MM.1S (cell line): ENCODE measurements around the gene MNX1.

ENCODE experiments used
- DNase-seq: peaks from one replicate; pipeline ENCODE4 v3.0.0-alpha.2; 2015
- H2AFZ ChIP-seq: fragments of 300-600 bp; sonication (generic); 2 replicates; pipeline ENCODE4 v1.6.0; 2016; ENCODE audit warnings: antibody characterized with exemption, low read length
- H3F3A ChIP-seq: fragments of 300-600 bp; sonication (generic); 2 replicates; pipeline ENCODE4 v1.6.1; 2016; ENCODE audit warnings: mild to moderate bottlenecking, antibody characterized with exemption, low read length, moderate library complexity, mixed read lengths; ENCODE audit not compliant: insufficient read depth
- H3K27ac ChIP-seq: fragments of 300-600 bp; sonication (generic); 2 replicates; pipeline ENCODE4 v1.5.1; 2016; ENCODE audit warnings: mild to moderate bottlenecking, low read length
- H3K27me3 ChIP-seq: fragments of 300-600 bp; sonication (generic); replicated peaks from 2 replicates; pipeline ENCODE4 v1.6.0; 2016; ENCODE audit warnings: low read length; ENCODE audit not compliant: insufficient read depth
- H3K36me3 ChIP-seq: fragments of 300-600 bp; sonication (generic); replicated peaks from 2 replicates; pipeline ENCODE4 v1.6.1; 2016; ENCODE audit warnings: mild to moderate bottlenecking, low read length, mixed read lengths; ENCODE audit not compliant: insufficient read depth
- H3K4me1 ChIP-seq: fragments of 300-600 bp; sonication (generic); 2 replicates; pipeline ENCODE4 v1.6.1; 2016; ENCODE audit warnings: low read length, mixed read lengths
- H3K4me2 ChIP-seq: fragments of 300-600 bp; sonication (generic); 2 replicates; pipeline ENCODE4 v1.6.0; 2016; ENCODE audit warnings: low read depth, low read length
- H3K4me3 ChIP-seq: fragments of 300-600 bp; sonication (generic); 2 replicates; pipeline ENCODE4 v1.5.1; 2016; ENCODE audit warnings: low read length, mixed read lengths
- H3K79me2 ChIP-seq: fragments of 300-600 bp; sonication (generic); 2 replicates; pipeline ENCODE4 v1.6.1; 2016; ENCODE audit warnings: mixed run types, low read length, mixed read lengths
- H3K9ac ChIP-seq: fragments of 300-600 bp; sonication (generic); 2 replicates; pipeline ENCODE4 v1.6.1; 2016; ENCODE audit warnings: low read length, mixed read lengths
- H3K9me2 ChIP-seq: fragments of 300-600 bp; sonication (generic); replicated peaks from 2 replicates; pipeline ENCODE4 v1.6.1; 2016; ENCODE audit warnings: mild to moderate bottlenecking, low read length, mixed read lengths; ENCODE audit not compliant: insufficient read depth
- H3K9me3 ChIP-seq: fragments of 300-600 bp; sonication (generic); replicated peaks from 2 replicates; pipeline ENCODE4 v1.6.1; 2016; ENCODE audit warnings: mild to moderate bottlenecking, low read length, mixed read lengths; ENCODE audit not compliant: insufficient read depth
- H4K20me1 ChIP-seq: fragments of 300-600 bp; sonication (generic); 2 replicates; pipeline ENCODE4 v1.6.1; 2016; ENCODE audit warnings: mild to moderate bottlenecking, low read length, moderate library complexity, mixed read lengths; ENCODE audit not compliant: insufficient read depth
- CTCF ChIP-seq: fragments of 300-600 bp; sonication (generic); IDR thresholded peaks from 2 replicates; pipeline ENCODE4 v1.5.1; 2016; ENCODE audit warnings: antibody characterized with exemption, low read length, mixed read lengths
- EZH2 ChIP-seq: fragments of 300-600 bp; sonication (generic); optimal IDR thresholded peaks from 2 replicates; pipeline ENCODE3; 2017; ENCODE audit warnings: low read depth, mild to moderate bottlenecking, antibody characterized with exemption, low read length, mixed read lengths
- EZH2phosphoT487 ChIP-seq: fragments of 300-600 bp; sonication (generic); IDR thresholded peaks from 2 replicates; pipeline ENCODE4 v1.6.1; 2018; ENCODE audit warnings: antibody characterized with exemption, low read length

MNX1 gene

DNA sequence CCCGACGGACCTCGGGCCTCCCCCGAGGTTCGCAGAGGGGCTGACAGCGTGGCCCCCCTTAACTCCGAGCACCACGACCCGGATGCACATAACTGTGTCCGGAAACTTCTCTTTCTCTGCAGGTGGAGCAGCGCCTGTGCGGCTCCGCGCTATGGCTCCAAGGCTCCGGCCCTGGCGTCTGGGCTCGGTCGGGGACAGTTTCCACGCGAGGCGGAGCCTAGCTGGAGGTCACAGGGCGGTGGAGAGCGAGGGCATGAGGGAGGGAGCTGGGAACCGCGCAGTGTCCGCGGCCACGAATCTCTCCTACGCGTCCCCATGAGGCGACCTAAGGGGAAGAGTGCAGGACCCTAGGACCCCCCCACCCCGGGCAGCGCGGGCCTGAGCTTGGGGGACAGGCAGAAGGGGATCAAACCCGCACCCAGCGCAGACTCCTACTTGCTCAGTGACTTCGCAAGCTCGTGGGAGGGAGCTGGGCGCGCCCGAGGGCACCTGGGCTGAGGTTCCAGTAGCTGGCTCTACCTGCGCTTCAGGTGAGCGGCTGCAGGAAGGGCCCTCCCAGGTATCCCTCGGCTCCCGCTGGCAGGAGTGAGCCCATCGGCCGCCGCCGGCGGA is 8.6 kb upstream of the MNX1 start:
- TF ChIP-seq CTCF (no peak), EZH2 (no peak), EZH2phosphoT487 (no peak)
- no peak overlapping the region for H3K4me3 ChIP-seq
- H2AFZ ChIP-seq = no peak overlapping the region
- H3F3A ChIP-seq = peaks cover 9% of the 10 kb centered on the region; the same call in 1 of the 2 replicates
- no peak overlapping the region for H3K4me2 ChIP-seq
- peaks cover 23% of the 10 kb centered on the region for H3K27me3 ChIP-seq
- no peak for DNase-seq
- no peak overlapping the region for H3K9ac ChIP-seq
- H3K79me2 ChIP-seq = no peaks in the 10 kb centered on the region
- H3K4me1 ChIP-seq = peaks cover 32% of the 10 kb centered on the region
- no peaks in the 10 kb centered on the region for H3K36me3 ChIP-seq
- no peak overlapping the region for H3K27ac ChIP-seq
- no peaks in the 10 kb centered on the region for H3K9me2 ChIP-seq
- H4K20me1 ChIP-seq = no peaks in the 10 kb centered on the region
- no peaks in the 10 kb centered on the region for H3K9me3 ChIP-seq

GRCh38 chr7:157018328-157018996 is 8.0 kb upstream of the MNX1 start:
- Histone ChIP-seq H3K27ac (no peak overlapping the region), H3K9me3 (no peaks in the 10 kb centered on the region), H3K4me2 (no peak overlapping the region), H3K4me3 (no peak overlapping the region), H2AFZ (no peak overlapping the region), H3K27me3 (peaks cover 23% of the 10 kb centered on the region), H3K4me1 (peaks cover 38% of the 10 kb centered on the region), H3K79me2 (no peaks in the 10 kb centered on the region), H3K9me2 (no peaks in the 10 kb centered on the region), H3K36me3 (no peaks in the 10 kb centered on the region), H4K20me1 (no peaks in the 10 kb centered on the region), H3K9ac (no peak overlapping the region), H3F3A (peaks cover 10% of the 10 kb centered on the region)
- DNase-seq = no peak
- no peak for TF ChIP-seq EZH2
- no peak for TF ChIP-seq EZH2phosphoT487
- no peak for TF ChIP-seq CTCF

DNA sequence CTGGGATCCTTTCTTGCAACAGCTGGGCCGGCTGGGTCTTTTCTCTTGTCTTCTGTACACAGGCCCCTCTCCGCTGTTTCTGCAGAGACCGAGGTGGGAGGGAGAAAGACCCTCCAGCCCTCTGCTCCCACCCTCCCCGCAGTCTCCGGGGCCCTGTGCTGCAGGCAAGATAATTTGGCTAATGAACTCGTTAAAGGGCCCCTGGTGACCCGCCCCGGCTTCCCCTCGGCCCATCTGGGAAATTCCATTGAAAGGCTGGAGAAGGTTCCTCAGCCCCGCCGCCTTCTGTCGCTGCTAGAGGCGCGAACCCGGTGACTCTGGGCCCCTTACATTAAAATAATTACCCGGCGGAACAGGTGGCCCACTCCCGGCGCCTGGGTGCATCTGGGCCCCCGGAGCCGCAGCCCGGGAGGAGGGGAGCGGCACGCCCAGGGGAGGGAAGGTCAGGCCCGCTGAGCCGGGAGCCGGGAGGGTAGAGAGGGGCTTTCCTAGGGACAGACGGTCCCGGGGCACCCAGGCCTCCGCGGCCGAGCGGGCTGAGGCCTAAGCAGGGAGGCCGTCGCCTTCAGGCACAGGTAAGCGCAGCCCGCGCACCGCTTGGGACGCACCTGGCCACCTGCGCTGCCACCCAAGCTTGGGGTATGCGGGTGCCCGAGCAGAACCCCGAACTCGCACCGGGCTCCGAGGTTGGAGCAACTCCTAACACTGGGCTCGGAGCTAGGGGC is 7.3 kb upstream of the MNX1 start:
- no peak overlapping the region for H3K27ac ChIP-seq
- H3K4me2 ChIP-seq = no peak overlapping the region
- peaks cover 45% of the 10 kb centered on the region for H3K4me1 ChIP-seq
- no peak overlapping the region for H3K4me3 ChIP-seq
- H3K9me3 ChIP-seq = no peaks in the 10 kb centered on the region
- H3K79me2 ChIP-seq = no peaks in the 10 kb centered on the region
- peaks cover 23% of the 10 kb centered on the region for H3K27me3 ChIP-seq
- H3K9me2 ChIP-seq = no peaks in the 10 kb centered on the region
- no peaks in the 10 kb centered on the region for H4K20me1 ChIP-seq
- no peak overlapping the region for H3K9ac ChIP-seq
- peaks cover 16% of the 10 kb centered on the region for H3F3A ChIP-seq
- no peak for TF ChIP-seq EZH2
- no peak for TF ChIP-seq CTCF
- no peak for TF ChIP-seq EZH2phosphoT487
- H2AFZ ChIP-seq = no peak overlapping the region
- DNase-seq = no peak
- H3K36me3 ChIP-seq = no peaks in the 10 kb centered on the region
